GM19193 (cell line): ENCODE data around the gene MRPL28.

ENCODE experiments used
- POLR2A ChIP-seq: IDR thresholded peaks from 4 replicates; pipeline ENCODE4 v1.6.1; 2011; ENCODE audit not compliant: insufficient read depth, insufficient read length; ENCODE audit errors: extremely low read depth

MRPL28 gene

GRCh38 chr16:369866-370436, 387 bp downstream of the MRPL28 start:
- TF ChIP-seq POLR2A: no peak

- TF ChIP-seq POLR2A: no peak
These were observed 968 bp downstream of the MRPL28 start for GRCh38 chr16:369275-369865.

GRCh38 chr16:368388-369158, 1.8 kb downstream of the MRPL28 start:
- TF ChIP-seq POLR2A: no peak

- TF ChIP-seq POLR2A: no peak
These were observed 2.9 kb downstream of the MRPL28 start for GRCh38 chr16:367333-367903.

GRCh38 chr16:366476-366875, 3.9 kb downstream of the MRPL28 start:
- TF ChIP-seq POLR2A: no peak

- TF ChIP-seq POLR2A: no peak
These were observed 5.5 kb downstream of the MRPL28 start for GRCh38 chr16:364595-365491.

- TF ChIP-seq POLR2A: no peak
These were observed 6.4 kb downstream of the MRPL28 start for GRCh38 chr16:363766-364490.

- TF ChIP-seq POLR2A: no peak
These were observed 7.1 kb downstream of the MRPL28 start for GRCh38 chr16:363110-363765.

- TF ChIP-seq POLR2A: no peak
These were observed 8.3 kb downstream of the MRPL28 start for GRCh38 chr16:361872-362701.

- no peak for TF ChIP-seq POLR2A
These were observed 8.9 kb downstream of the MRPL28 start for GRCh38 chr16:361341-361871.

- TF ChIP-seq POLR2A: no peak
These were observed 9.5 kb downstream of the MRPL28 start for GRCh38 chr16:360698-361336.
